Rectal smooth muscle tissue (tissue), 1 donor: ENCODE data around the gene FBXO30.

Experiments used
- H3K27ac ChIP-seq: one replicate; pipeline ENCODE4 v1.7.0; 2013; ENCODE audit warnings: low read depth, low read length, inconsistent platforms
- H3K27me3 ChIP-seq: one replicate; pipeline ENCODE4 v1.7.0; 2013; ENCODE audit warnings: low read length; ENCODE audit not compliant: control insufficient read depth, insufficient read depth
- H3K36me3 ChIP-seq: one replicate; pipeline ENCODE4 v1.7.0; 2013; ENCODE audit warnings: low read length; ENCODE audit not compliant: control insufficient read depth, insufficient read depth
- H3K4me1 ChIP-seq: one replicate; pipeline ENCODE4 v1.7.0; 2013; ENCODE audit warnings: low read length; ENCODE audit not compliant: control insufficient read depth, insufficient read depth
- H3K4me3 ChIP-seq: one replicate; pipeline ENCODE4 v1.7.0; 2013; ENCODE audit warnings: low read length
- H3K9ac ChIP-seq: one replicate; pipeline ENCODE4 v1.7.0; 2013; ENCODE audit warnings: low read length

Gene FBXO30, protein sequence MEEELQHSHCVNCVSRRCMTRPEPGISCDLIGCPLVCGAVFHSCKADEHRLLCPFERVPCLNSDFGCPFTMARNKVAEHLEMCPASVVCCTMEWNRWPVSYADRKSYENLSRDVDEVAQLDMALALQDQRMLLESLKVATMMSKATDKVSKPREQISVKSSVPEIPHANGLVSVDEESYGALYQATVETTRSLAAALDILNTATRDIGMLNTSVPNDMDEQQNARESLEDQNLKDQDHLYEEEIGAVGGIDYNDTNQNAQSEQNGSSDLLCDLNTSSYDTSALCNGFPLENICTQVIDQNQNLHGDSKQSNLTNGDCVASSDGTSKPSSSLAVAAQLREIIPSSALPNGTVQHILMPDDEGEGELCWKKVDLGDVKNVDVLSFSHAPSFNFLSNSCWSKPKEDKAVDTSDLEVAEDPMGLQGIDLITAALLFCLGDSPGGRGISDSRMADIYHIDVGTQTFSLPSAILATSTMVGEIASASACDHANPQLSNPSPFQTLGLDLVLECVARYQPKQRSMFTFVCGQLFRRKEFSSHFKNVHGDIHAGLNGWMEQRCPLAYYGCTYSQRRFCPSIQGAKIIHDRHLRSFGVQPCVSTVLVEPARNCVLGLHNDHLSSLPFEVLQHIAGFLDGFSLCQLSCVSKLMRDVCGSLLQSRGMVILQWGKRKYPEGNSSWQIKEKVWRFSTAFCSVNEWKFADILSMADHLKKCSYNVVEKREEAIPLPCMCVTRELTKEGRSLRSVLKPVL

DNA sequence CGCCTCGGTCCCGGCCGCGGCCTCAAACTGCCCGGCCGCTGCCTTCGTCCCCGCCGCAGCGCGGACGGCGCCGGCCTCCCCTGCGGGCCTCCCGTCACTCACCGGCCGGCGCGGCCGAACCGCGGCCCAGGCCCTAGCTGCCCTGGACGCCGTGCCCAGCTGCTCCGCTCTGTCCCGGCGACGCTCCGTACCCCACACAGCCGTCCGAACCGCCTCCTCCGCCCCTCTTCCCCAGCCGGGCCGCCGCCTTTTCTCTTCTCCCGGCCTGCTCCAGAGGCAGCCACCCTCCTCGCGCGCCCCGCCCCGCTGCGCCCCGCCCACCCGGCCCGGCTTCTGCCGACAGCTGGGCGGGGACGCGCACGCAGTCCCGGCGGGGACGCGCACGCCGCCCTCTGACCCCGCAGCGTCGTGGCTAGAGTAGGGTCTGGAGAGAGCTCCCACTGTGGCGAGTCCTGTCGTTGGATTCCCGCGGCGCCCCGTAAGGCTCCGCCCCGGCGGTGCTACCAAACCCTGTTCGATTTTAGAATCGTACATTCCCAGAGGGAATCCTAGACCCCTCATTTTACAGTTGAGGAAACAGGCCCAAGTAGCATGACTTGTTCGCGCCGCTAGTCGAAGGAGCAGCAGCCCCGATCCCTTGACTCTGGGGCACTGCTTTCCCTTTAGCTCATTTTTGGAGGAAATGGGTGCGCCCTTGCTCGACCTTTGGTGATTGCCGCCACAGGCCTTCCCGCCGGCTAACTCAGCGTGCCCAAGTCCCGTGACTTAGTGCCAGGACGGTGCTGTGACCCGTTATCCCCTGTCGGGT is at the start of gene FBXO30:
FBXO30 (minus strand) TSS at position 295 of the 808 bp plus-strand sequence. CDS start 8,390 bp downstream, outside the sequence.
- Histone ChIP-seq H3K27me3 (no peaks in the 10 kb centered on the region), H3K9ac (peak within 1 kb of the TSS; percentile 94), H3K4me3 (peak within 1 kb of the TSS; percentile 95), H3K36me3 (no peaks in the 10 kb centered on the region), H3K27ac (peak within 1 kb of the TSS; percentile 99), H3K4me1 (peaks cover 22% of the 10 kb centered on the region)

DNA sequence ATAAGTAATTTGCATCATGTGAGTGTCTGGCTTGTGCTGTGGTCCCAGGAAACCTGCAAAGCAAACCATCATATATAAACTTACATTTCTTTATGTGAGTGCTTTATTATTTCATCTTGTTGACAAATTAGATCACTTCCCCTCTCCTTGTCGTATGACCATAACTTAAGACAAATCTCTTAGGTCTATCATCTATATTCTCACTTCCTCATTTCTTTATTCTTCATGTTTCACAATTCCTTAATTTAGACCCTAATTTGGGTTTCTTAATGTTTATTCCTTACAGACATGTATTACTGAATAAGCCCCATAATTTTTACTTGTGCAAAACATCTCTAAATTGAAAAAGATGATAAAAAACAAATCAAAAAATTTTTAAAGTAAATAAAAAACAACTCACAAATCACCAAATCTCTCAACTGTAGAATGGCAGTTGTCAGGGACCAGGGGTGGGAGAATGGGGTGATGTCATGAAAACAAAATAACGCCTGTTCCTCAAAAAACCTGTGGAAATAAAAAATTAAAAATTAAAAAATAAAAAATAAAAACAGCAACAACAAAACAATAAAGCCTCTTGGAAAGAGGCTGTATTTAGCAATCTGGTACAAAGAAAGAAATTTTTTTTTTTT is 49.5 kb upstream of the FBXO30 start:
- Histone ChIP-seq H3K4me3 (no peak overlapping the region), H3K27me3 (no peaks in the 10 kb centered on the region), H3K9ac (no peak overlapping the region), H3K27ac (no peak overlapping the region), H3K36me3 (no peaks in the 10 kb centered on the region), H3K4me1 (no peaks in the 10 kb centered on the region)

DNA sequence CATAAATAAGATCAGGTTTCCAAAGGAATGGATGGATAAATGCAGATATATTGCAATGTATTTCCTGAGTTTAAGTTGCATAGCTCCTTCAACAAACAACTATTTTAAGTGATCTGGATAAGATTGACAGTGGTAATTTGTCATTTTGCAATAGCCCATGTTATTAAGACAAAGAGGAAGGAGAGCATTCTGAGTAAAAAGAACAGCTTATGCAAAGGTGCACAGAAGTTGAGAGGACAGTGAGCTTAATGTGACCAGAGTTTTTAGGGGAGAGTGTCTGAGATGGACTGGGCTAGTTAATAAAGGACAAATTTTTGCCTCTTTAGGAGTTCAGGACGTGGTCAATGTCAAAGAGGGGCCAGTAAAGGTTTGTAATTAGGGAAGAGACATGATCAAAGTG is 48.8 kb upstream of the FBXO30 start:
- no peaks in the 10 kb centered on the region for H3K36me3 ChIP-seq
- no peaks in the 10 kb centered on the region for H3K27me3 ChIP-seq
- H3K4me3 ChIP-seq = no peak overlapping the region
- no peak overlapping the region for H3K27ac ChIP-seq
- no peak overlapping the region for H3K9ac ChIP-seq
- no peaks in the 10 kb centered on the region for H3K4me1 ChIP-seq

DNA sequence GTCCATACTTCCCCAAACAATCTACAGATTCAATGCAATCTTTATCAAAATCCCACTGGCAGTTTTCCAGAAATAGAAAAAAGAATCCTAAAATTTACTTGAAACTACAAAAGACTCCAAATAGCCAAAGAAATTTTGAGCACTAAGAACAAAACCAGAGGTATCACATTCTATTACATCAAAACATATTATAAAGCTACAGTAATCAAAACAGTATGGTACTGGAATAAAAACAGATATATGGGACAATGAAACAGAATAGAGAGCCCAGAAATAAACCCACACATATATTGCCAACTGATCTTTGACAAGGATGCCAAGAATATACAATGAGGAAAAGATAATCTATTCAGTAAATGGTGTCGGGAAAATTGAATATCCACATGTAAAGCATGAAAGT is 46.0 kb upstream of the FBXO30 start:
- no peaks in the 10 kb centered on the region for H3K36me3 ChIP-seq
- no peak overlapping the region for H3K4me3 ChIP-seq
- H3K27me3 ChIP-seq = no peaks in the 10 kb centered on the region
- H3K27ac ChIP-seq = no peak overlapping the region
- no peaks in the 10 kb centered on the region for H3K4me1 ChIP-seq
- H3K9ac ChIP-seq = no peak overlapping the region

DNA sequence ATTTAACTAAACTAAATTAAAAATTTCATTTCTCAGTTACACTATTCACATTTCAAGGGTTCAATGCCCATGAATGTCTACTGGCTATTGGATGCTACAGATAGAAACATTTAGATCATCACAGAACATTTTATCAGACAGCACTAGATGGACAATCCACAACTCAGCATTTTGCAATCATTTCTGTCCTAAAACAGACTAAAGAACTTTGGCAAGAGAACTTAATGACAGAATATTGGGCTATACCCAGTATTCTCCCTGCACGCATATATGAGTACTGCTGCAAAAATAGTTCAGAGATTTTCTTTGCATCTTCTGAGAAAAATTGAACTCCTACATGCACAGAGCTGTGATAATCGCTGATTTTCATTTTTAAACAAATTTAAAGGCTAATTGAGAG is 36.1 kb upstream of the FBXO30 start:
- Histone ChIP-seq H3K4me1 (no peaks in the 10 kb centered on the region), H3K4me3 (no peak overlapping the region), H3K9ac (no peak overlapping the region), H3K27ac (no peak overlapping the region), H3K27me3 (no peaks in the 10 kb centered on the region), H3K36me3 (no peaks in the 10 kb centered on the region)

DNA sequence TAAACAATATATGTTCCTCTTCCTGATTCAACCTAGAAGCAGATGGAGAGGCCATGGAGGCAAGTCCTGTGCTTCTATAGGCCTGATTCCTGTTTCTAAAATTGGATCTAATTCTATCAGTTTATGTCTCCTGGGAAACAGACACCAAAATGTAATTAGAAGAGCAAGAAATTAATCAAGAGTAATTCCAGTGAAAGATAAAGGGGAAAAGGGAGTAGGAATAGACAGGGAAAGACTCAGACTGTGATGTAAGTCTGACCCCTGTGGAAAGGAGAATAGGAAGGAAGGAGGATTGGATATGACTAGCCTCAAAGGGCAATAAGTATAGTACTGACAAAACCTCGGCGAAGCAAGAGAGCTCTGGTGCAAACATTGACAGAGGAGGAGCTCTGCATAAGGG is 33.9 kb upstream of the FBXO30 start:
- Histone ChIP-seq H3K4me1 (no peaks in the 10 kb centered on the region), H3K4me3 (no peak overlapping the region), H3K27me3 (no peaks in the 10 kb centered on the region), H3K27ac (no peak overlapping the region), H3K9ac (no peak overlapping the region), H3K36me3 (no peaks in the 10 kb centered on the region)

DNA sequence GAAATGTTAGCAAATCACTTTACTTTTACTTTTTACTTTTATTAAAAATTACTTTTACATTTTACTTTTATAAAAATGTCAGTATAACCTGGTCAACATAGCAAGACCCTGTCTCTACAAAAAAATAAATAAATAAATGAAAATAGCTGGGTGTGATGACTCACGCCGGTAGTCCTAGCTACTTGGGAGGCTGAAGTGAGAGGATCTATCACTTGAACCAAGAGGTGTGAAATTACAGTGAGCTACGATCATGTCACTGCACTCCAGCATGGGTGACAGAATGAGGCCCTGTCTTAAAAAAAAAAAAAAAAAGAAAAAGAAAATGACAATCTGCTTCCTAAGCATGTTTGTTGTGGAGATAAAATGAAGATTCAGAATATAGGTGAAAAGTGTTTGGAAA is 31.0 kb upstream of the FBXO30 start:
- Histone ChIP-seq H3K27me3 (no peaks in the 10 kb centered on the region), H3K27ac (no peak overlapping the region), H3K9ac (no peak overlapping the region), H3K4me1 (peaks cover 14% of the 10 kb centered on the region), H3K36me3 (no peaks in the 10 kb centered on the region), H3K4me3 (no peak overlapping the region)

DNA sequence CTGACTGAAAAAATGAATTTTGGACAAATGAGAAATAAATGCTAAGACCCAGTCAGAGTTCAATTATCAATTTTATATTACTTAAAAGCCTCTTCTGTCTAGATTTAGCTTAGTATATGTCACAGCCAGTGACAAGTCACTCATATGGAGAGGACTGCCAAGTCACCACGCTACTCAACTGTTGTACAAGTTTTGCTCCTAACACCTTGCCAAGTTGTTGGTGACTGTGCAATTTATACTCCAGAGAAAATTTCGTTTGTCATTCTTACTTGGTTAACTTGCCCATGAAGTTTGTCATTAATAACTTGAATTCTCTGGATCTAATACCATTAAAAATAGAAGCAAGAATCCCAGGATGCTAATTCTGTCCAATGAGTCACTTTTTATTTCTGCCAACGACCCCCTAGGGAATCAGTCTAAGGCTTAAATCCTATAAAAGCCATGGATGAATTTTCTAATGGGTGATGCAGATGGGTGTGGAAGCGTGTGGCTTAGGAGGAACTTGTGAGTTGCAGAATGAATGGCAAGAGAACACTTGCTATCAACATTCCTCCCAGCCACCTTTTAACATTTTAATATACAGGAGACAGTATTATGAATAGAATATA is 30.4 kb upstream of the FBXO30 start:
- H3K4me1 ChIP-seq = peaks cover 14% of the 10 kb centered on the region
- H3K36me3 ChIP-seq = no peaks in the 10 kb centered on the region
- no peaks in the 10 kb centered on the region for H3K27me3 ChIP-seq
- H3K4me3 ChIP-seq = no peak overlapping the region
- no peak overlapping the region for H3K9ac ChIP-seq
- peak overlapping the region; percentile 75 for H3K27ac ChIP-seq

DNA sequence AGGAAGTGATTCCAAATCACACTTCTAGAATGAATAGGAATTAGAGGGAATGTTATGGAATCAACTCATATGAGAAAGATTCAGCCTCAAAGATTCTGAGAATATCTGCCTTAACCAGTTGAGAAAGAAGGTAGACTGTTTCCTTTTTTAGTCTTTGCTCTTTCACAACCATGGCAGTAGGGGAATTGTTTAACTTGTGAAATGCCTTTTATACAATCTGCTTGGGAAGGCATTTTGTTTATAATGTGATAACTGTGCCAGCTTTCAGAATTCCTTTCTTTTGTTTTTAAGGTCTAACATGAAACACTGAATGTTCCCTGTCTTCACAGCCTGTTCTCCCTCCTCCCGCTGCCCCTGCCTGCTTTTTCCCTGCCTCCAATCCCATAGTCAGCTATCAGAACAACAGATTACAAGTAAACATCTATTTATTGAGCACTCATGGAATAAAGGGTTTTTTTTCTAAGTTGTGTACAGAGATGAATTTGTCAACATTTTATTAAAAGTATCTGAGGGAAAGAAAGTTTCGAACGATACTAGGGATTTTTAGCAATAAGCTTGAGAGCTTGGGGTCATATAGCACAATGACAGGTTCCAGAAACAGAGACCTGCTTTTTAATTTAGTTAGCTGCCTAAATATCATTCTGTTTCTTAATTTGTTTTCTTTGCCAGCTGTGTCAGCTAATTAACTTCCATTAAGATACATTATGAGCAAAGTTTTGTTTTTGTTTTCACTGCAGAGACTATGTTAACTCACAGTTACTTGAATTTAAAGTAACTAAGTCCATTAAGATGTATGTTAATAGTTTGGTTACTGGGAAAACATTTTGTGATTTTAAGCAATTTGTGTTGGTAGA is 28.3 kb upstream of the FBXO30 start:
- H3K27me3 ChIP-seq = no peaks in the 10 kb centered on the region
- peaks cover 14% of the 10 kb centered on the region for H3K4me1 ChIP-seq
- peak overlapping the region; percentile 75 for H3K27ac ChIP-seq
- no peaks in the 10 kb centered on the region for H3K36me3 ChIP-seq
- no peak overlapping the region for H3K9ac ChIP-seq
- H3K4me3 ChIP-seq = no peak overlapping the region

DNA sequence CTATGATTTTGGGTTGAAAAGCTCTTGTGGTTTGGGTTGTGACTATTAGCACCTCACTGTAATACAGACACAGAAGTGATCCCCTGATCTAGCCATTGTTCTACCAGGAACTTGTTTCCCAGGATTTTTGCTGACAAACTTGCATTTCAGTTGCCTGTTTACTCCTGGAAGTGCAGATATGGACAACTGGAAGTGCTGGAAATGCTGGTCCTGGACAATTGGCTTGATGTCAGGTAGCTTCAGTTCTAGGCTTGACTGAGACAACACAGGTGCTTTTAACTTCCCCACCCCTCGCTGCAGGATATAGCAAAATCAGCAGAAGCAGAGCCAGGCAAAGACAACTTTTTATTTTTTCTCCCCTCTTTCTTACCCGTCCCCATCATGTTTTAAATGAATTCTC is 27.1 kb upstream of the FBXO30 start:
- Histone ChIP-seq H3K9ac (no peak overlapping the region), H3K27me3 (no peaks in the 10 kb centered on the region), H3K36me3 (no peaks in the 10 kb centered on the region), H3K4me1 (peaks cover 14% of the 10 kb centered on the region), H3K4me3 (no peak overlapping the region), H3K27ac (peak overlapping the region; percentile 75)

DNA sequence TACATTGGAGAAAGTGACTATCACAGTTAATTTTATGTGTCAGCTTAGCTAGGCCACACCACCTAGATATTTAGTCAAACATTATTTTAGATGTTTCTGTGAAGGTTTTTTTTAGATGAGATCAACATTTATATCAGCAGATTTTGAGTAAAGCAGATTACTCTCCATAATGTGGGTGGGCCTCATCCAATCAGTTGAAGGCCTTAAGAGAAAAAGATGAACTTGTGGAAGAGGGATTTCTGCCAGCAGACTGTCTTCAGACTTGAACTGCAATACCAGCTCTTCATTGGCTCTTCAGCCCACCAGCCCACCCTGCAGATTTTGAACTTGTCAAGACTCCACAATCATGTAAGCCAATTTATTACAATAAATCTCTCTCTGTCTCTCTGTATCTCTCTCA is 25.1 kb upstream of the FBXO30 start:
- Histone ChIP-seq H3K4me3 (no peak overlapping the region), H3K4me1 (peaks cover 14% of the 10 kb centered on the region), H3K27me3 (no peaks in the 10 kb centered on the region), H3K27ac (no peak overlapping the region), H3K36me3 (no peaks in the 10 kb centered on the region), H3K9ac (no peak overlapping the region)
